ENCODE results near the gene MSH6. TPM values are rescaled to one million over a fixed set of nuclear protein-coding genes. Genes with fewer than 3 reads are reported as not detected.

The MSH6 gene
- total and polyA plus RNA-seq, 9 of the 15 experiments (the other 6 are each of a cell fraction or from before 2014, with no cell fraction given): 15.3 to 147 (median 80.5) TPM

DNA sequence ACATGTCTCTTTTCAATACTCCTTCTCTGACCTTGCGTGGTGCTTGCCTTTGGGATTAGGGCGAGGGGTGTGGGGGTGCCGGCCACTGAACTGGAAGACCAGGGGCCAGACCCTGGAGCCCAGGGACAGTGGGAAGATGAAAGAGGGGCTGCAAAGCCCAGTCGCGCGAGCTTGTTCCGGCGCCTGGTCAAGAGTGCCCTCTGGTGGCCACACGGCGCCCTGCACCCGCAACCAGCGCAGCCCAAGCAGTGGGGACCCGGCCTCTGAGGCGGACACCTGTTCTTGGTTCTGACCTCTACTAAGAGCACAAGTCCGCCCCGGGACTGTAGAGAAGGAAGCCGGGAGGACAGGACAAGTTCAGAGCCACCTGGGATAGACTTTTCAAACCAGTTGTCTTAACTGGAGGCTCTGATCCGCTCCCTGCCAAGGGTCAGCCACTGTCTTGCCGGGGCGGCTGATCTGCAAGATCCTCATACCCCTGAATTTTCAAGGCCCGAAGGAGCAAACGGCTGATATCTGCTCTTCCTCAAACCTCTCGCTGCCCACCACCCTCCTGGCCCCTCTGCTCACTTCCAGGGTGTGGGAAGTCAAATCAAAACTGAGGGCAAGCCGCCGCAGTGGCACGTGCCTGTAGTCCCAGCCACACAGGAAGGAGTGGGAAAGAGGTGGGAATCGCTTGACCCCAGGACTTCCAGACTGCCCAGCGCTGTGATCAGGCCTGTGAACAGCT, 14.9 kb upstream of the MSH6 start (continued):
- TF ChIP-seq KLF16 (IDR thresholded peaks at IDR 0.05): no peak
- TF ChIP-seq IFI16 (CRISPR knock-in tag; IDR thresholded peaks at IDR 0.05): no peak
- TF ChIP-seq RFX5 (IDR thresholded peaks at IDR 0.05; ENCODE audit: low read depth, low read length): no peak
- TF ChIP-seq, protein P1, sequence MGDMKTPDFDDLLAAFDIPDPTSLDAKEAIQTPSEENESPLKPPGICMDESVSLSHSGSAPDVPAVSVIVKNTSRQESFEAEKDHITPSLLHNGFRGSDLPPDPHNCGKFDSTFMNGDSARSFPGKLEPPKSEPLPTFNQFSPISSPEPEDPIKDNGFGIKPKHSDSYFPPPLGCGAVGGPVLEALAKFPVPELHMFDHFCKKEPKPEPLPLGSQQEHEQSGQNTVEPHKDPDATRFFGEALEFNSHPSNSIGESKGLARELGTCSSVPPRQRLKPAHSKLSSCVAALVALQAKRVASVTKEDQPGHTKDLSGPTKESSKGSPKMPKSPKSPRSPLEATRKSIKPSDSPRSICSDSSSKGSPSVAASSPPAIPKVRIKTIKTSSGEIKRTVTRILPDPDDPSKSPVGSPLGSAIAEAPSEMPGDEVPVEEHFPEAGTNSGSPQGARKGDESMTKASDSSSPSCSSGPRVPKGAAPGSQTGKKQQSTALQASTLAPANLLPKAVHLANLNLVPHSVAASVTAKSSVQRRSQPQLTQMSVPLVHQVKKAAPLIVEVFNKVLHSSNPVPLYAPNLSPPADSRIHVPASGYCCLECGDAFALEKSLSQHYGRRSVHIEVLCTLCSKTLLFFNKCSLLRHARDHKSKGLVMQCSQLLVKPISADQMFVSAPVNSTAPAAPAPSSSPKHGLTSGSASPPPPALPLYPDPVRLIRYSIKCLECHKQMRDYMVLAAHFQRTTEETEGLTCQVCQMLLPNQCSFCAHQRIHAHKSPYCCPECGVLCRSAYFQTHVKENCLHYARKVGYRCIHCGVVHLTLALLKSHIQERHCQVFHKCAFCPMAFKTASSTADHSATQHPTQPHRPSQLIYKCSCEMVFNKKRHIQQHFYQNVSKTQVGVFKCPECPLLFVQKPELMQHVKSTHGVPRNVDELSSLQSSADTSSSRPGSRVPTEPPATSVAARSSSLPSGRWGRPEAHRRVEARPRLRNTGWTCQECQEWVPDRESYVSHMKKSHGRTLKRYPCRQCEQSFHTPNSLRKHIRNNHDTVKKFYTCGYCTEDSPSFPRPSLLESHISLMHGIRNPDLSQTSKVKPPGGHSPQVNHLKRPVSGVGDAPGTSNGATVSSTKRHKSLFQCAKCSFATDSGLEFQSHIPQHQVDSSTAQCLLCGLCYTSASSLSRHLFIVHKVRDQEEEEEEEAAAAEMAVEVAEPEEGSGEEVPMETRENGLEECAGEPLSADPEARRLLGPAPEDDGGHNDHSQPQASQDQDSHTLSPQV (IDR thresholded peaks at IDR 0.05): no peak
- TF ChIP-seq HNRNPK (IDR thresholded peaks at IDR 0.05; ENCODE audit: low read depth, low read length, poor library complexity, severe bottlenecking): no peak
- no peak for TF ChIP-seq YBX1 (IDR thresholded peaks at IDR 0.05)
- no peak for TF ChIP-seq PHB2 (IDR thresholded peaks at IDR 0.05; ENCODE audit: low read depth)
